ENCODE measurements around the gene CLSTN3.

Gene CLSTN3

DNA sequence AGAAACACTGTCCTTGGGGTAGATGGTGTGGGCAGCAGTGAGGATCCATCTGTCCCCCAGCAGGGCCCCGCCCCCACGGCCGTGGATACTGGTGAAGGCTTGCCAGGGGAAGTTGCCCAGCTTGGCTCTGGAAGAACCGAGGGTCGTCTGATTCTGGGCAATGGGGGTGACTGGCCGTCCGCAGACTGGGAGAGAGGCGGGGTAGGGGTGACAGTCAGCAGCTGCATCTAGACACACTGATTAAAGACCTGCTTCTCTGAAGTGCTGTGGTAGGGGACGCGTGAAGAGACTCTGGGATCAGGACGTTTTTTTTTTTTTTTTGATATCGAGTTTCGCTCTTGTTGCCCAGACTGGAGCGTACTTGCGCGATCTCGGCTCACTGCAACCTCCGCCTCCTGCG lies 33.2 kb upstream of the CLSTN3 start:
- TF ChIP-seq, protein P1, sequence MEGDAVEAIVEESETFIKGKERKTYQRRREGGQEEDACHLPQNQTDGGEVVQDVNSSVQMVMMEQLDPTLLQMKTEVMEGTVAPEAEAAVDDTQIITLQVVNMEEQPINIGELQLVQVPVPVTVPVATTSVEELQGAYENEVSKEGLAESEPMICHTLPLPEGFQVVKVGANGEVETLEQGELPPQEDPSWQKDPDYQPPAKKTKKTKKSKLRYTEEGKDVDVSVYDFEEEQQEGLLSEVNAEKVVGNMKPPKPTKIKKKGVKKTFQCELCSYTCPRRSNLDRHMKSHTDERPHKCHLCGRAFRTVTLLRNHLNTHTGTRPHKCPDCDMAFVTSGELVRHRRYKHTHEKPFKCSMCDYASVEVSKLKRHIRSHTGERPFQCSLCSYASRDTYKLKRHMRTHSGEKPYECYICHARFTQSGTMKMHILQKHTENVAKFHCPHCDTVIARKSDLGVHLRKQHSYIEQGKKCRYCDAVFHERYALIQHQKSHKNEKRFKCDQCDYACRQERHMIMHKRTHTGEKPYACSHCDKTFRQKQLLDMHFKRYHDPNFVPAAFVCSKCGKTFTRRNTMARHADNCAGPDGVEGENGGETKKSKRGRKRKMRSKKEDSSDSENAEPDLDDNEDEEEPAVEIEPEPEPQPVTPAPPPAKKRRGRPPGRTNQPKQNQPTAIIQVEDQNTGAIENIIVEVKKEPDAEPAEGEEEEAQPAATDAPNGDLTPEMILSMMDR (IDR thresholded peaks at IDR 0.05; ENCODE audit: control insufficient read depth, insufficient read depth, low read depth, low read length, missing control alignments), result no peak
- DNase-seq (ENCODE audit: low read depth), result no peak
- no peak overlapping the region for H3K4me3 ChIP-seq (ENCODE audit: control insufficient read depth, low read depth, low read length)

DNA sequence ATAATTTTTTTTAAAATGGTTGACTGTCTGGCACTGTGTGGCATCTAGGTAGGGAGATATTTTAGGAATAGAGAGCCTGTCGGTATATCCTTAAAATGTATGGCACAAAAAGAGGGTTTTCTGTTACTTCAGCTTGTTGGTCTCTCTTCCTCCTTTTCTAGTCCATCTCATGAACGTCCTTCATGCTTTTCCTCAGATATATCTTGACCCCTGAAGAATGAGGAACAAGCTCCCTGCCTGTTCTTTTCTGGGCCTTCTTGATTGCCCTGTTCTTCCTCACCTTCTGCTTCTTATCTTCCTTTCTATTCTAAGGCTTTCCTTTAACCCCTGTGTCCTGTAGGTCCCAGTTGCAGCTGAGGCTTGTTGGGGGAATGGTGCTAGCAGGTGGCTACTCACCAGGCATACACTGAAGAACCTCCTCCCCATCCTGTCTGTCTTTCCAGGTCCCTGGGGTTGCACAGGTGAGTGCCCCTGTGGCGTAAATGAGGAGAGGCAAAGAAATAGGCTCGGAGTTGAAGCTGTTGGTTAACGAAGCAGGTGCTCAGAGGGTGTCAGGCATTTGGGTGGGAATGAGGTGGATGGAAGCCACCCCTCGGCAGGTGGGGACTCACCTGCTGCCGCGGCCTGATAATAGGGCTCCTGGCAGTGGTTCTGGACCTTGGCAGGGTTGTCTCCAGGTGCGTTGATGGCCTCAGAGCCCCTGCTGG lies 30.7 kb upstream of the CLSTN3 start:
- TF ChIP-seq, protein P1 (IDR thresholded peaks at IDR 0.05; ENCODE audit: control insufficient read depth, insufficient read depth, low read depth, low read length, missing control alignments), result no peak
- no peak overlapping the region for H3K4me3 ChIP-seq (ENCODE audit: control insufficient read depth, low read depth, low read length)
- no peak for DNase-seq (ENCODE audit: low read depth)

DNA sequence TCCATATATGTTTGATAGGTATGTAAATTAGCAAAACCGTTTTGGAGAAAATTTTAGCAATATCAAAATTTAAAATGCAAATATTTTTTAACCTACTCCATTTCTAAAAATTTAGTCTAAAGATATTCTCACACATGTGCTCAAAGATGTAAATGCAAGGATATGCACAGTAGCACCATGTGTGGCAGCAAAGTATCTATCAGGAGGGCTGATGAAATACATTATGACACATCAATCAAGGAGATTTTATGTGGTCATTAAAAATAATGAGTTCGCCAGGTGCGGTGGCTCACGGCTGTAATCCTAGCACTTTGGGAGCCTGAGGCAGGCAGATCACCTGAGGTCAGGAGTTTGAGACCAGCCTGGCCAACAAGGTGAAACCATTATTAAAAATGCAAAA lies 29.9 kb upstream of the CLSTN3 start:
- DNase-seq (ENCODE audit: low read depth), result no peak
- TF ChIP-seq, protein P1 (IDR thresholded peaks at IDR 0.05; ENCODE audit: control insufficient read depth, insufficient read depth, low read depth, low read length, missing control alignments), result no peak
- H3K4me3 ChIP-seq (ENCODE audit: control insufficient read depth, low read depth, low read length), result no peak overlapping the region

DNA sequence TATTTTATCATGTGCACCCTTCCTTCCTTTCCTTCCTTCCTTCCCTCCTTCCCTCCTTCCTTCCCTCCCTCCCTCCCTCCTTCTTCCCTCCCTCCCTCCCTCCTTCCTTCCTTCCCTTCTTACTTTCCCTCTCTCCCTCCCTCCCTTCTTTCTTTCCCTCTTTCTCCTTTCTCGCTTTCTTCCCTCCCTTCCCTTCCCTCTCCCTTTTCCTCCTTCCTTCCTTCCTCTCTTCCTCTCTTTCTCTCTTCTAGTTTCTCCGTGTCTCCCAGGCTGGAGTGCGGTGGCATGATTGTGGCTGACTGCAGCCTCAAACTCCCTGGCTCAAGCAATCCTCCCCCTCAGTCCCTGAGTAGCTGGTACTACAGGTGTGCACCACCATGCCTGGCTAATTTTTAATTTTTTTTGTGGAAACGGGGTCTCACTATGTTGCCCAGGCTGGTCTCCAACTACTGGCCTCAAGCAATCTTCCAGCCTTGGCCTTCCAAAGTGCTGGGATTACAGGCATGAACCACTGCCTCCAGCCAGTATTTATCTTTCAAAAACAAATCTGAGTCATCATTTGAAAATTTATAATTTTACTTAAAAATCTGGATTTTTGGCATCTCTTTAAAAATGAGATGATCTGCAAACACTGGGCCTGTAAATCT lies 29.0 kb upstream of the CLSTN3 start:
- no peak overlapping the region for H3K4me3 ChIP-seq (ENCODE audit: control insufficient read depth, low read depth, low read length)
- no peak for DNase-seq (ENCODE audit: low read depth)
- TF ChIP-seq, protein P1 (IDR thresholded peaks at IDR 0.05; ENCODE audit: control insufficient read depth, insufficient read depth, low read depth, low read length, missing control alignments), result no peak

DNA sequence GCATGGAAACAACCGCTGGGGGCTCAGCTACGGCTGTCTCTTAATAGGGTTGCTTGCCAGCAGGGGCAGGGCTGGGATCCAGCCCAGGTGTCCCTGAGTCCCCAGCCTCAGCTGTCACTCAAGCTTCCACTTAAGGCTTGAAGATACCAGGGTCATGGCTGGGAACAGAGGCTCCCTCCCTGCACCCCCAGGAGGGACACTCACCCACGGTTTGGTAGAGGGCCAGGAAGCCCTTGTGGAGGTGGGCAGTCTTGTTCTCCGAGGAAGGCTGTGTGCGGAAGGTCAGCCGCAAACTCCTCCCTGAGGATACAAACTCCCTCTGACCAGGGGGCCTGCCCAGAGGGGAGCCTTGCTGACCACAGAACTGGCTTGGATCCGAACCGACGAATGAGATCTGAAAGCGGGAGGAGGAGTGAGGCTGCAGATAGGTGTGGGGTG lies 28.5 kb upstream of the CLSTN3 start:
- no peak for DNase-seq (ENCODE audit: low read depth)
- TF ChIP-seq, protein P1 (IDR thresholded peaks at IDR 0.05; ENCODE audit: control insufficient read depth, insufficient read depth, low read depth, low read length, missing control alignments), result no peak
- H3K4me3 ChIP-seq (ENCODE audit: control insufficient read depth, low read depth, low read length), result no peak overlapping the region

DNA sequence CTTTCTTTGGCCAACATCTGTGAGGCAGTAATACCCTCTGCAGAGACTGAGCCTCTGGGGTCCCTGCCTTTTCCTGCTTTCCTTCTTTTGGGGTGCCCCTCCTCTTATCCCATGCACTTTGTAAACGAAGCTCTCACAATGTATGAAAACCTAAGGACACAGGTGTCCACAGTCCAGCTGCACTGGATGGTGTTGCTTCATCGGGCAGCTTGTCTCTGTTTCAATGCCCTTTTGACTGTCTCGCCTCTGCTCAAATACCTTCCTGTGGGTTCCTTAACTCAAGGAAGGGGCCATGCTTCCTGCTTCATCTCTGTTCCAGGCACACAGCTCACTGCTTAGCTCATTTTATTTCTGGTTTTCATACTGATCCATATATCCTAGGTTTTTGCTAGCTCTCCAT lies 27.6 kb upstream of the CLSTN3 start:
- TF ChIP-seq, protein P1 (IDR thresholded peaks at IDR 0.05; ENCODE audit: control insufficient read depth, insufficient read depth, low read depth, low read length, missing control alignments), result no peak
- no peak overlapping the region for H3K4me3 ChIP-seq (ENCODE audit: control insufficient read depth, low read depth, low read length)
- no peak for DNase-seq (ENCODE audit: low read depth)
